Prostate gland (tissue), 2 donors: Measurements from ENCODE around the gene ZFAND3. TPM values are rescaled to one million over a fixed set of nuclear protein-coding genes. Genes with fewer than 3 reads are reported as not detected.

Source experiments
- DNase-seq: peaks from one replicate; pipeline ENCODE4 v3.0.0-alpha.2; 2019; ENCODE audit warnings: low spot score
- H3K27ac ChIP-seq, 2 donors: fragments of 200-600 bp; sonication (generic); 2 replicates each; pipeline ENCODE4 v1.5.1; 2017 to 2019
- H3K27me3 ChIP-seq: fragments of 200-600 bp; sonication (generic); replicated peaks from 2 replicates; pipeline ENCODE4 v1.5.1; 2019; ENCODE audit not compliant: insufficient read depth
- H3K36me3 ChIP-seq, 2 donors: fragments of 200-600 bp; sonication (generic); 1 replicate in 1 of 2; 2 replicates in 1 of 2; pipeline versions ENCODE4 v1.5.1 to v1.8.1; 2017 to 2019
- H3K4me1 ChIP-seq: fragments of 200-600 bp; sonication (generic); replicated peaks from 2 replicates; pipeline ENCODE4 v1.5.1; 2019
- H3K4me3 ChIP-seq, 2 donors: fragments of 200-600 bp; sonication (generic); 2 replicates each; pipeline ENCODE4 v1.5.1; 2017 to 2019
- H3K9me3 ChIP-seq: fragments of 200-600 bp; sonication (generic); 2 replicates; pipeline ENCODE4 v1.5.1; 2017
- CTCF ChIP-seq, 4 experiments: fragments of 200-600 bp in 2 of 4; fragments of 450-650 bp in 2 of 4; sonication (generic) in 2 of 4; IDR thresholded peaks; 1 replicate in 3 of 4; 2 replicates in 1 of 4; pipeline ENCODE4 v1.5.1; 2016 to 2019; ENCODE audit warnings: antibody characterized with exemption in 4 of 4, mild to moderate bottlenecking in 2 of 4, moderate library complexity in 2 of 4
- POLR2A ChIP-seq: fragments of 450-650 bp; IDR thresholded peaks from one replicate; pipeline ENCODE4 v1.6.1; 2016; ENCODE audit warnings: antibody characterized with exemption, mild to moderate bottlenecking
- POLR2AphosphoS5 ChIP-seq: sonication (generic); formaldehyde crosslinking; IDR thresholded peaks from one replicate; pipeline ENCODE4 v1.6.1; 2017; ENCODE audit warnings: antibody characterized with exemption
- WGBS: methylation state at CpG from one replicate; pipeline ENCODE4 v1.1.5; 2018; 5-methylcytosine and 5-hydroxymethylcytosine counted together
- intact Hi-C: fragments of 100-400 bp; cut with DNase I; formaldehyde crosslinking; loops from one replicate; pipeline ENCODE4 v1.14.2; 2022
- total RNA-seq, 2 donors: library from RNA; depleted of rRNA; stranded (reverse); fragments of >200 nt; gene quantifications; one replicate each; pipeline ENCODE4 v1.1.0, GENCODE V29; 2016

The ZFAND3 gene
- total RNA-seq, 2 donors from 2014 or later, result 43.5 to 89.1 TPM

GRCh38 chr6:37923514-37923913 is 104.0 kb downstream of the ZFAND3 start:
- no peaks in the 10 kb centered on the region for H3K4me1 ChIP-seq
- no peak overlapping the region for H3K4me3 ChIP-seq
- TF ChIP-seq POLR2AphosphoS5, result no peak
- TF ChIP-seq CTCF (IDR thresholded peaks at IDR 0.05), result no peak
- no peak for TF ChIP-seq POLR2A
- H3K9me3 ChIP-seq, result no peaks in the 10 kb centered on the region
- no peaks in the 10 kb centered on the region for H3K27me3 ChIP-seq
- intact Hi-C loops, result no loop called here
- DNase-seq, result no peak
- H3K36me3 ChIP-seq, result no peaks in the 10 kb centered on the region
- H3K27ac ChIP-seq, result no peak overlapping the region

- no peaks in the 10 kb centered on the region for H3K4me1 ChIP-seq
- H3K27me3 ChIP-seq, result no peaks in the 10 kb centered on the region
- no peak for DNase-seq
- WGBS, result 80% methylated on average over 4 of the region's 4 CpGs
- no peaks in the 10 kb centered on the region for H3K9me3 ChIP-seq
- no peak overlapping the region for H3K27ac ChIP-seq
- H3K4me3 ChIP-seq, result no peak overlapping the region
- TF ChIP-seq POLR2A (no peak), POLR2AphosphoS5 (no peak)
- intact Hi-C loops, result no loop called here
- no peaks in the 10 kb centered on the region for H3K36me3 ChIP-seq
Observed at GRCh38 chr6:37926661-37927060, 107.1 kb downstream of the ZFAND3 start.

- Histone ChIP-seq H3K27me3 (no peaks in the 10 kb centered on the region), H3K9me3 (no peaks in the 10 kb centered on the region), H3K4me3 (no peak overlapping the region), H3K36me3 (no peaks in the 10 kb centered on the region), H3K27ac (no peak overlapping the region), H3K4me1 (no peaks in the 10 kb centered on the region)
- TF ChIP-seq POLR2AphosphoS5 (no peak), POLR2A (no peak), CTCF (IDR thresholded peaks at IDR 0.05) (no peak)
- 88% methylated on average over 4 of the region's 4 CpGs for WGBS
- intact Hi-C loops, result no loop called here
- no peak for DNase-seq
Observed at GRCh38 chr6:37928217-37928616, 108.7 kb downstream of the ZFAND3 start.

- no peaks in the 10 kb centered on the region for H3K27me3 ChIP-seq
- WGBS, result 87% methylated on average over 4 of the region's 4 CpGs
- H3K36me3 ChIP-seq, result no peaks in the 10 kb centered on the region
- H3K27ac ChIP-seq, result no peak overlapping the region
- no peak for TF ChIP-seq CTCF (IDR thresholded peaks at IDR 0.05)
- TF ChIP-seq POLR2AphosphoS5, result no peak
- no peak for TF ChIP-seq POLR2A
- no peak overlapping the region for H3K4me3 ChIP-seq
- DNase-seq, result no peak
- H3K4me1 ChIP-seq, result no peaks in the 10 kb centered on the region
- intact Hi-C loops, result no loop called here
- H3K9me3 ChIP-seq, result no peaks in the 10 kb centered on the region
Observed at GRCh38 chr6:37930288-37930971, 110.9 kb downstream of the ZFAND3 start.

- H3K27me3 ChIP-seq, result no peaks in the 10 kb centered on the region
- no peaks in the 10 kb centered on the region for H3K4me1 ChIP-seq
- DNase-seq, result no peak
- no peak overlapping the region for H3K4me3 ChIP-seq
- intact Hi-C loops, result no loop called here
- no peaks in the 10 kb centered on the region for H3K9me3 ChIP-seq
- H3K36me3 ChIP-seq, result no peaks in the 10 kb centered on the region
- TF ChIP-seq POLR2A, result no peak
- no peak for TF ChIP-seq CTCF (IDR thresholded peaks at IDR 0.05)
- TF ChIP-seq POLR2AphosphoS5, result no peak
- 100% methylated on average over 1 of the region's 1 CpG for WGBS
- no peak overlapping the region for H3K27ac ChIP-seq
Observed at GRCh38 chr6:37931066-37931465, 111.5 kb downstream of the ZFAND3 start.
